Heart left ventricle (tissue), 16 donors: ENCODE measurements around the gene FBP1. TPM values are rescaled to one million over a fixed set of nuclear protein-coding genes. Genes with fewer than 3 reads are reported as not detected.

Source experiments
- ATAC-seq, 4 donors: fragments of 200-7000 bp; cut with Tn5 transposase; one replicate each; pipeline ENCODE4 v1.9.1; 2020 to 2022; ENCODE audit warnings: moderate library complexity in 4 of 4, mild to moderate bottlenecking in 3 of 4, moderate number of reproducible peaks in 1 of 4
- DNase-seq, 5 donors: peaks; one replicate each; pipeline ENCODE4 v3.0.0-alpha.2; 2020
- H3K27ac ChIP-seq, 12 donors: fragments of 200-600 bp; sonication (generic) in 4 of 12; one replicate each; pipeline versions ENCODE4 v1.5.0 to v1.8.0; 2016 to 2022; ENCODE audit warnings: mild to moderate bottlenecking in 2 of 12
- H3K27me3 ChIP-seq, 9 donors: fragments of 200-600 bp; sonication (generic) in 2 of 9; one replicate each; pipeline versions ENCODE4 v1.5.1 to v1.8.0; 2016 to 2022; ENCODE audit warnings: mild to moderate bottlenecking in 3 of 9
- H3K36me3 ChIP-seq, 9 donors: fragments of 200-600 bp; sonication (generic) in 2 of 9; one replicate each; pipeline versions ENCODE4 v1.5.0 to v1.8.0; 2018 to 2022; ENCODE audit warnings: mild to moderate bottlenecking in 2 of 9
- H3K4me1 ChIP-seq, 12 donors: fragments of 200-600 bp; sonication (generic) in 4 of 12; one replicate each; pipeline versions ENCODE4 v1.5.0 to v1.8.0; 2016 to 2022; ENCODE audit warnings: mild to moderate bottlenecking in 3 of 12
- H3K4me3 ChIP-seq, 12 donors: fragments of 200-600 bp; sonication (generic) in 4 of 12; one replicate each; pipeline versions ENCODE4 v1.5.0 to v1.8.0; 2017 to 2022; ENCODE audit warnings: mild to moderate bottlenecking in 9 of 12, moderate library complexity in 4 of 12
- H3K9me3 ChIP-seq, 12 donors: fragments of 200-600 bp; sonication (generic) in 4 of 12; one replicate each; pipeline versions ENCODE4 v1.5.0 to v1.8.0; 2016 to 2022; ENCODE audit warnings: mild to moderate bottlenecking in 1 of 12
- CTCF ChIP-seq, 12 donors: fragments of 200-600 bp; sonication (generic) in 4 of 12; IDR thresholded peaks; one replicate each; pipeline versions ENCODE4 v1.5.0 to v1.8.0; 2018 to 2022; ENCODE audit warnings: antibody characterized with exemption in 12 of 12, mild to moderate bottlenecking in 5 of 12
- POLR2A ChIP-seq, 2 donors: fragments of 450-650 bp; IDR thresholded peaks; one replicate each; pipeline ENCODE4 v1.6.1; 2017; ENCODE audit warnings: antibody characterized with exemption in 2 of 2, mild to moderate bottlenecking in 2 of 2, moderate library complexity in 2 of 2
- WGBS, 4 donors: extraction: QIAGEN DNeasy Blood & Tissue Kit in 2 of 4; methylation state at CpG; one replicate each; pipeline versions ENCODE4 v1.1.5 to v1.1.7; 2013 to 2018; 5-methylcytosine and 5-hydroxymethylcytosine counted together
- intact Hi-C, 10 donors: fragments of 100-400 bp; cut with DNase I; formaldehyde crosslinking; loops; one replicate each; pipeline versions ENCODE4 v1.11.1 to v1.14.2; 2022
- polyA plus RNA-seq, 2 donors: library from polyadenylated mRNA; stranded (reverse); fragments of 200-250 nt; gene quantifications; one replicate each; pipeline ENCODE4 v1.2.3, GENCODE V29; 2013
- total RNA-seq, 9 donors: library from RNA; depleted of rRNA in 2 of 9; stranded (reverse); fragments of >200 nt in 2 of 9; fragmentation: NEBNext Ultra II Directional in 3 of 9; extraction: Animal tissue kit (Norgen Biotek cat#: 25700) in 3 of 9; gene quantifications; one replicate each; pipeline versions ENCODE4 v1.1.0 to v1.2.4, GENCODE V29; 2016 to 2023
- donor health status: ischemic (EF 13 %, LVEDD 7.1; RV severe dilation, severe dysfunction).
- donor health status: healthy with polysubstance abuse.
- donor health status: DM: no; HTN: yes; CAD: no.
- donor health status: DM: no; HTN: no; CAD: no.
- donor health status: ischemic (EF 25% LVEDD 6.9; RV normal size, moderate dysfunction).
- donor health status: ischemic (EF 25% LVEDD 5.7; RV mildly dilated, moderate dysfunction).
- donor health status: healthy.
- donor health status: DM: yes; HTN: yes; CAD: no.
- donor health status: ischemic (EF 35%, LVEDD 5.7; RV mildly dilated, moderate dysfunction).
- donor health status: nonischemic (EF 11% LVEDD 7.7; RV severe dilation, severe dysfunction).
- donor health status: DM: yes; HTN: yes; CAD: no.
- donor health status: PGD.
- donor health status: ischemic (EF 29% LVEDD 5.4; RV normal size, mild dysfunction).
- donor health status: nonischemic (EF 23%, LVEDD 6.1; RV moderate dilation, normal function).

The FBP1 gene
- total and polyA plus RNA-seq, 11 donors, result 0.50 to 18.5 (median 0.94) TPM

- H3K4me1 ChIP-seq, result peaks cover 0 to 21% (median 0%) of the 10 kb centered on the region in 12 donors
- no peak overlapping the region for H3K27ac ChIP-seq
- TF ChIP-seq CTCF (IDR thresholded peaks at IDR 0.05) (no peak), POLR2A (IDR thresholded peaks at IDR 0.05) (no peak)
- H3K4me3 ChIP-seq, result no peak overlapping the region
- peaks cover 0 to 3% (median 0%) of the 10 kb centered on the region in 9 donors for H3K27me3 ChIP-seq
- H3K36me3 ChIP-seq, result no peaks in the 10 kb centered on the region
- DNase-seq (peak in 2 of 5 donors; percentile 48 to 66), ATAC-seq (peak; percentile 67 to 85 (median 82))
- H3K9me3 ChIP-seq, result no peaks in the 10 kb centered on the region
- 33 to 49% (median 42%) methylated on average over 5 of the region's 5 CpGs for WGBS, 4 donors
- intact Hi-C loops, result no loop called here
Measured at GRCh38 chr9:94644543-94644942, 5.2 kb upstream of the FBP1 start.

DNA sequence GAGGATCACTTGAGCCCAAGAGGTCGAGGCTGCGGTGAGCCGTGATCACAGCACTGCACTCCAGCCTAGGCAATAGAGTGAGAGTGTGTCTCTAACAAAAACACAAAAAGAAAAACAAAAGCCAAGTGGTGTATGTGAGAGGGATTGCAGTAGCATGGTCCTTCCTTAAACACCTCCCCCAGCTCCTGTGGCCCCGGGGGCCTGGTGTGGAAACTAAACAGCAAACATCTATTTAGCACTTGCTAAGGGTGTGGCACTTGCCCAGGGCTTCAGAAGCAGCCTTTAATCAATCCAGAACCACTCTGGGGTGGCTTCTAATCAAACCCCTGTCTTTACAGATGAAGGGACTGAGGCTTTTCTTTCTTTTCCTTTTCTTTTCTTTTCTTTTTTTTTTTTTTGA is 4.4 kb upstream of the FBP1 start:
- intact Hi-C loops, result no loop called here
- no peak for TF ChIP-seq CTCF (IDR thresholded peaks at IDR 0.05)
- TF ChIP-seq POLR2A (IDR thresholded peaks at IDR 0.05), result no peak
- DNase-seq (no peak), ATAC-seq (no peak)
- Histone ChIP-seq H3K27me3 (peaks cover 0 to 11% (median 6%) of the 10 kb centered on the region in 9 donors), H3K9me3 (no peaks in the 10 kb centered on the region), H3K4me1 (peaks cover 0 to 17% (median 6%) of the 10 kb centered on the region in 12 donors), H3K27ac (no peak overlapping the region), H3K36me3 (no peaks in the 10 kb centered on the region), H3K4me3 (no peak overlapping the region)
- 79 to 89% (median 86%) methylated on average over 4 of the region's 4 CpGs for WGBS, 4 donors

DNA sequence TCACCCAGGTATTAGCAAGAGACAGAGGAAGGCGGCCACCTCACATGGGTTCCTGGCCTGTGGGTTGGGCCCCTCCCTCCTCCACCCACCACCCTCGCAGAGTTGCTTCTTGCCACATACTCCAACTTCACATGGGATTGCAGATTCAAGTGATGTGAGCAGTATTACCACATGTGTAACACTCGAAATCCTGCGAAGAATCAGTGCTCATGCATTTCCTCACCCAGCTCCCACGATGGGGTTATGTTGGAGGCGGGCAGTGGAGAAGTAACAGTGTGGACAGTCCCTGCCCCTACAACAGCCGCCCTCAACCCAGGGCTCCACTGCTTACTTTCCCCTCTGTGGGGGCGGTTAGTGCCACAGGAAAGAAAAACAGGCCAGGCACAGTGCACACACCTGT is 3.9 kb upstream of the FBP1 start:
- H3K27me3 ChIP-seq, result peaks cover 0 to 17% (median 7%) of the 10 kb centered on the region in 9 donors
- H3K4me3 ChIP-seq, result no peak overlapping the region
- WGBS, 4 donors, result 86 to 95% (median 90%) methylated on average over 8 of the region's 8 CpGs
- TF ChIP-seq CTCF (IDR thresholded peaks at IDR 0.05) (no peak), POLR2A (IDR thresholded peaks at IDR 0.05) (no peak)
- intact Hi-C loops, result no loop called here
- no peak overlapping the region for H3K27ac ChIP-seq
- DNase-seq (no peak), ATAC-seq (no peak)
- no peaks in the 10 kb centered on the region for H3K36me3 ChIP-seq
- peaks cover 0 to 16% (median 6%) of the 10 kb centered on the region in 12 donors for H3K4me1 ChIP-seq
- no peaks in the 10 kb centered on the region for H3K9me3 ChIP-seq

DNA sequence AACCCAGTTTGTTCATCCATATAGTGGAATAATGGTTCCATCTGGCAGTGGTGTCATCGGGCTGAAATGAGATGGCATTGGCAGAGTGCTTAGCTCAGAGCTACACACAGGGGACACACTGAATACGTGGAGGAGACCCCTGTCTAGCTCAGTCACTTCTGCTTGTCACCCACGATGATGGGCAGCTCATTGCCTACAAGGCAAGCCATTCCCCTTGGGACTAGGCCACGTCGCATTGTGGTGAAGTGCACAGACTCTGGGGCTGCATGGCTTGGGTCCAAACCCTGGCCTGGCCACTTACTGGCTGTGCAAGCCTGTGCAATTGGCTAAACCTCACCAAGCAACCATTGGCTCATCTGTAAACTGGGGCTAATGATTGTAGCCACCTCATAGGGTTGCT is 3.2 kb upstream of the FBP1 start:
- DNase-seq (no peak), ATAC-seq (no peak)
- WGBS, 4 donors, result 85 to 96% (median 91%) methylated on average over 4 to 5 of the region's 5 CpGs
- H3K36me3 ChIP-seq, result no peaks in the 10 kb centered on the region
- no peak for TF ChIP-seq CTCF (IDR thresholded peaks at IDR 0.05)
- H3K9me3 ChIP-seq, result no peaks in the 10 kb centered on the region
- no peak overlapping the region for H3K27ac ChIP-seq
- intact Hi-C loops, result no loop called here
- peaks cover 0 to 17% (median 7%) of the 10 kb centered on the region in 9 donors for H3K27me3 ChIP-seq
- no peak overlapping the region for H3K4me3 ChIP-seq
- H3K4me1 ChIP-seq, result peaks cover 0 to 16% (median 6%) of the 10 kb centered on the region in 12 donors
